Type B pancreatic cell (in vitro differentiated cells): ENCODE results near the gene AKAP13. TPM values are rescaled to one million over a fixed set of nuclear protein-coding genes. Genes with fewer than 3 reads are reported as not detected.

ENCODE experiments used
- DNase-seq: peaks from one replicate; pipeline ENCODE4 v3.0.0; 2021; ENCODE audit warnings: mixed read lengths; ENCODE audit not compliant: unreplicated experiment; ENCODE audit errors: extremely low spot score
- H3K27ac Mint-ChIP-seq: 2 replicates; pipeline ENCODE4 v1.8.0; 2021; ENCODE audit warnings: mild to moderate bottlenecking, mixed read lengths
- H3K27me3 Mint-ChIP-seq: 2 replicates; pipeline ENCODE4 v1.8.0; 2021; ENCODE audit warnings: mixed read lengths
- H3K36me3 Mint-ChIP-seq: 2 replicates; pipeline ENCODE4 v1.8.0; 2021; ENCODE audit warnings: mixed read lengths
- H3K4me1 Mint-ChIP-seq: one replicate; pipeline ENCODE4 v1.8.0; 2021; ENCODE audit warnings: mixed read lengths; ENCODE audit not compliant: unreplicated experiment
- H3K4me3 Mint-ChIP-seq: 2 replicates; pipeline ENCODE4 v1.8.0; 2021; ENCODE audit warnings: mild to moderate bottlenecking, mixed read lengths
- H3K9me3 Mint-ChIP-seq: 2 replicates; pipeline ENCODE4 v1.8.0; 2021; ENCODE audit warnings: mixed read lengths
- total RNA-seq: library from RNA; stranded (reverse); gene quantifications from 2 replicates; pipeline ENCODE4 v1.2.1, GENCODE V29; 2021; ENCODE audit warnings: low replicate concordance
- TF ChIP-seq, protein P1 (sequence below): fragments of 200-600 bp; sonication (generic); conservative IDR thresholded peaks from 2 replicates; pipeline ENCODE4 v1.5.0; 2021; ENCODE audit warnings: antibody characterized with exemption, mild to moderate bottlenecking

AKAP13 gene
- total RNA-seq, 1 donor from 2014 or later, result 75.7 TPM

DNA sequence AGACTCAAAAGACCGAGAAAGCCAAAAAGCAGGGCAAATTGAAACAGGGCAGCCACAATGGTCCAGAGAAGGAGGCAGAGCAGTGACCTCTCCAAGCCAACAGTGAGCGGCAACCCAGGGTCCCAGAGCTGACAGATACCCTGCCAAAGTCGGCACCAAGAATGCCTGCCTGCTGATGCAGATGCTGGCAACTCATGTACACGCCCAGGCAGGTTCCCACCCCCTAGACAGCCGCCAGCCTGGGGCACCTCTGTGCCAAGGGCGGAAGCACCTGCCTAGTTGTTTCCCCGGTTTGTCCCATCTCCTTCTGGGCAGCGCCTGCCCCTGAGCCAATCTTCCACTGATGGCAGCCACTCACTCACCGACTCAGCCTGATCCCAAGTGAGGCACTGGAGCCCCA lies 392.3 kb downstream of the AKAP13 start:
- H3K4me3 Mint-ChIP-seq, result no peak overlapping the region
- TF ChIP-seq, protein P1, sequence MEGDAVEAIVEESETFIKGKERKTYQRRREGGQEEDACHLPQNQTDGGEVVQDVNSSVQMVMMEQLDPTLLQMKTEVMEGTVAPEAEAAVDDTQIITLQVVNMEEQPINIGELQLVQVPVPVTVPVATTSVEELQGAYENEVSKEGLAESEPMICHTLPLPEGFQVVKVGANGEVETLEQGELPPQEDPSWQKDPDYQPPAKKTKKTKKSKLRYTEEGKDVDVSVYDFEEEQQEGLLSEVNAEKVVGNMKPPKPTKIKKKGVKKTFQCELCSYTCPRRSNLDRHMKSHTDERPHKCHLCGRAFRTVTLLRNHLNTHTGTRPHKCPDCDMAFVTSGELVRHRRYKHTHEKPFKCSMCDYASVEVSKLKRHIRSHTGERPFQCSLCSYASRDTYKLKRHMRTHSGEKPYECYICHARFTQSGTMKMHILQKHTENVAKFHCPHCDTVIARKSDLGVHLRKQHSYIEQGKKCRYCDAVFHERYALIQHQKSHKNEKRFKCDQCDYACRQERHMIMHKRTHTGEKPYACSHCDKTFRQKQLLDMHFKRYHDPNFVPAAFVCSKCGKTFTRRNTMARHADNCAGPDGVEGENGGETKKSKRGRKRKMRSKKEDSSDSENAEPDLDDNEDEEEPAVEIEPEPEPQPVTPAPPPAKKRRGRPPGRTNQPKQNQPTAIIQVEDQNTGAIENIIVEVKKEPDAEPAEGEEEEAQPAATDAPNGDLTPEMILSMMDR, result no peak
- peaks cover 24% of the 10 kb centered on the region for H3K4me1 Mint-ChIP-seq
- peaks cover 6% of the 10 kb centered on the region for H3K36me3 Mint-ChIP-seq
- DNase-seq, result no peak
- no peaks in the 10 kb centered on the region for H3K27me3 Mint-ChIP-seq
- no peak overlapping the region for H3K27ac Mint-ChIP-seq
- no peaks in the 10 kb centered on the region for H3K9me3 Mint-ChIP-seq

DNA sequence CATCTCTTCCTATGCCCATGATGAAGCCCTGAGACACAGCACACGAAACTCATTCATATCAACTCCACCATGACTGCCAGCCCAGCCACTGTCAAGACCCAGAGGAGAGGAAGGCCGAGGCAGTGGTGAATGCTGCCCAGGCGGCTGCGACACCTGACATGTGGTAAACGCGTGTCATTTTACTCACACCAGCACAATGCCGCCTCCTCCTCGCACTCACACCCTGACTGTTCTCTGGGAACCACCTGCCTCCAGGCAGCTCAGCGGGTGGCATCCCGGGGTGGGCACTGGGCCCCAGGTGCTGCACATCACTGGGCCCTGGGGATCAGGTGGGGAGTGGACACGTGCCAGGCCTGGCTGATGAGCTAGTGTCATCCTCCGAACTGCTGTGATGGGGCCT lies 392.8 kb downstream of the AKAP13 start:
- peaks cover 30% of the 10 kb centered on the region for H3K4me1 Mint-ChIP-seq

DNA sequence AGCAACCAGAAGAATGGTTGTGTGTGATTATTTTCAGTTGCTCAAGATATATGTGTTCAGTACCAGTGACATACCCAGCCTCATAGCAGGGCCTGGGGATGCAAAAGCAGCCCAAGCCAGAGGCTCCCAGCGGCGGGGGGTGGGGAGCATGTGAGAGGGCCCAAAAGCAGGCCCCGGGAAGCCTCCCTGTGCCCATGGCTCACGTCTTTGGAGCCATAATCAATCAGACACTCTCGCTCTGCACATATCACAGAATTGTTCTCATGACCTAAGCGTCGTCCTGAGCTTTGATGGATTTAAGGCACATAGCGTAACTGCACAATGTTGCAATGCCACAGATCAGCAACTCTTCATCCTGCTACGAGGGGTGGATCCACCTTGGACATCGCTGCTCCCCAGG lies 393.6 kb downstream of the AKAP13 start:
- no peaks in the 10 kb centered on the region for H3K9me3 Mint-ChIP-seq
- no peak for DNase-seq
- TF ChIP-seq, protein P1, result no peak
- H3K4me1 Mint-ChIP-seq, result peaks cover 31% of the 10 kb centered on the region
- no peaks in the 10 kb centered on the region for H3K27me3 Mint-ChIP-seq
- H3K4me3 Mint-ChIP-seq, result no peak overlapping the region
- H3K27ac Mint-ChIP-seq, result no peak overlapping the region
- peaks cover 6% of the 10 kb centered on the region for H3K36me3 Mint-ChIP-seq

More for the DNA sequence above, 392.8 kb downstream of the AKAP13 start:
- peaks cover 6% of the 10 kb centered on the region for H3K36me3 Mint-ChIP-seq
- H3K27ac Mint-ChIP-seq, result no peak overlapping the region
- H3K4me3 Mint-ChIP-seq, result no peak overlapping the region
- DNase-seq, result no peak
- no peaks in the 10 kb centered on the region for H3K9me3 Mint-ChIP-seq
- TF ChIP-seq, protein P1, result no peak
- no peaks in the 10 kb centered on the region for H3K27me3 Mint-ChIP-seq

DNA sequence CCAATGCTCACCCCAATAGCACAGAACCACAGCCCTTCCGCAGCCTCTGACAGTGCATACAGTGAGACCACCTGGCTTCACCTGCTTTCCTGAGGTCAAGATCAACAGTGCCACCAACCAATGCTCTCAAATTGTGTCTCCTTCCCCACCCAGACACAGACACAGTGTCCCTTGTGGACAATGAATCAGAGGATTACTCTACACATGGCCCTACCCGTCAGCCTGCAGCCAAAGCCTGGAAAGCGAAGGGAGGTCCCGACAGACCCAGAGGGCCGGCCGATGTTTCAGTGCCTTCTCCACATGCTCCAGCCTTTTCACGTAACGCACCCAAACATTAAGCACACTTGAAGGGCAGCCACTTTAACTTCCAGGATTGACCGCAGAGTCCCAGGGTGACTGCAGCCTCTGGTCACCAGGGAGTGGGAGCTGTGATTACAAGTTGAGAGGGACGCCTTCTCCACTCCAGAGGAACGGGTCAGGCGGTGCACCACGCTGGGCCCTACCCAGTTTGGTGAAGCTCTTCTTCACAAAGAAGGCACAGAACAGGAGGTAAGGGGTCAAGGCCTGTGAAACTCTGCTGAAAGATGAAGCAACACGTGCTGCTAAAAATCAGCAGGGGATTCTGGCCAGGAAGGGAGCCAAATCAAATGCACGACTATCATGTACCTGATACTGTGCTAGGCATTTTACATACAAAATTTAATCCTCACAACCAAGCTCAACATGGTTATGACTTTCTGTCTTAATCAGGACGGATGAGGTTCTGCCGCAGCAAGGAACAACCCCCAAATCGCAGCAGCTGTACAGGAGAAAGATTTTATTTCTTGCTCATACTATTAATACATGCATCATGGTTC lies 397.1 kb downstream of the AKAP13 start:
- no peak for DNase-seq
- H3K36me3 Mint-ChIP-seq, result peaks cover 10% of the 10 kb centered on the region
- H3K9me3 Mint-ChIP-seq, result no peaks in the 10 kb centered on the region
- H3K27ac Mint-ChIP-seq, result no peak overlapping the region
- peaks cover 41% of the 10 kb centered on the region for H3K4me1 Mint-ChIP-seq
- TF ChIP-seq, protein P1, result no peak
- no peaks in the 10 kb centered on the region for H3K27me3 Mint-ChIP-seq
- no peak overlapping the region for H3K4me3 Mint-ChIP-seq

GRCh38 chr15:85778107-85778776 lies 397.8 kb downstream of the AKAP13 start:
- Mint-ChIP-seq H3K27ac (no peak overlapping the region), H3K36me3 (peaks cover 10% of the 10 kb centered on the region), H3K4me1 (peaks cover 44% of the 10 kb centered on the region), H3K27me3 (no peaks in the 10 kb centered on the region), H3K9me3 (no peaks in the 10 kb centered on the region), H3K4me3 (no peak overlapping the region)
- TF ChIP-seq, protein P1, result no peak
- DNase-seq, result no peak
